Neural progenitor cell (in vitro differentiated cells): ENCODE results near the gene SH3PXD2B. TPM values are rescaled to one million over a fixed set of nuclear protein-coding genes. Genes with fewer than 3 reads are reported as not detected.
"Not testable (repeated sequence)": the region's sequence is repeated elsewhere in the genome, so short reads cannot be mapped to it uniquely, and the experiment has no call there.

Source experiments
- DNase-seq: peaks from one replicate; pipeline ENCODE4 v3.0.0-alpha.2; 2016; ENCODE audit warnings: low spot score
- H2AFZ ChIP-seq: fragments of 200-600 bp; sonication (generic); replicated peaks from 2 replicates; pipeline ENCODE4 v1.6.1; 2016; ENCODE audit warnings: antibody characterized with exemption
- H3F3A ChIP-seq: fragments of 200-600 bp; sonication (generic); 2 replicates; pipeline ENCODE4 v1.6.1; 2016; ENCODE audit warnings: antibody characterized with exemption, low read depth
- H3K27ac ChIP-seq: fragments of 200-600 bp; sonication (generic); 2 replicates; pipeline ENCODE4 v1.5.1; 2016; ENCODE audit warnings: mild to moderate bottlenecking
- H3K27me3 ChIP-seq: fragments of 200-600 bp; sonication (generic); 2 replicates; pipeline ENCODE4 v1.6.1; 2016; ENCODE audit warnings: mild to moderate bottlenecking, moderate library complexity
- H3K36me3 ChIP-seq: fragments of 200-600 bp; sonication (generic); 2 replicates; pipeline ENCODE4 v1.5.1; 2016
- H3K4me1 ChIP-seq: fragments of 200-600 bp; sonication (generic); 2 replicates; pipeline ENCODE4 v1.6.1; 2016; ENCODE audit warnings: mixed run types
- H3K4me2 ChIP-seq: fragments of 200-600 bp; sonication (generic); 2 replicates; pipeline ENCODE4 v1.6.1; 2016
- H3K4me3 ChIP-seq: fragments of 200-600 bp; sonication (generic); 2 replicates; pipeline ENCODE4 v1.5.1; 2016
- H3K79me2 ChIP-seq: fragments of 200-600 bp; sonication (generic); 2 replicates; pipeline ENCODE4 v1.6.1; 2016; ENCODE audit warnings: low read depth
- H3K9ac ChIP-seq: fragments of 200-600 bp; sonication (generic); 2 replicates; pipeline ENCODE4 v1.6.1; 2016
- H3K9me3 ChIP-seq: fragments of 200-600 bp; sonication (generic); 2 replicates; pipeline ENCODE4 v1.5.1; 2016; ENCODE audit warnings: low read depth
- H4K20me1 ChIP-seq: fragments of 200-600 bp; sonication (generic); 2 replicates; pipeline ENCODE4 v1.6.1; 2016; ENCODE audit warnings: low read depth
- H3K27ac Mint-ChIP-seq: 3 replicates; pipeline ENCODE4 v1.8.0; 2021; ENCODE audit warnings: mixed read lengths
- H3K27me3 Mint-ChIP-seq: 2 replicates; pipeline ENCODE4 v1.8.0; 2022; ENCODE audit warnings: low read depth, mild to moderate bottlenecking, inconsistent platforms, moderate library complexity, mixed read lengths; ENCODE audit not compliant: insufficient read depth
- H3K36me3 Mint-ChIP-seq: 3 replicates; pipeline ENCODE4 v1.8.0; 2021; ENCODE audit warnings: mixed read lengths
- H3K4me1 Mint-ChIP-seq: 3 replicates; pipeline ENCODE4 v1.8.0; 2021; ENCODE audit warnings: mixed read lengths
- H3K4me3 Mint-ChIP-seq: 3 replicates; pipeline ENCODE4 v1.8.0; 2021; ENCODE audit warnings: mild to moderate bottlenecking, moderate library complexity, mixed read lengths
- H3K9me3 Mint-ChIP-seq: 3 replicates; pipeline ENCODE4 v1.8.0; 2020; ENCODE audit warnings: mixed read lengths
- EZH2 ChIP-seq: fragments of 200-600 bp; sonication (generic); IDR thresholded peaks from 2 replicates; pipeline ENCODE4 v1.6.1; 2017; ENCODE audit warnings: antibody characterized with exemption, mild to moderate bottlenecking, moderate library complexity
- EZH2phosphoT487 ChIP-seq: fragments of 200-600 bp; sonication (generic); IDR thresholded peaks from 2 replicates; pipeline ENCODE4 v1.6.1; 2017; ENCODE audit warnings: antibody characterized with exemption
- total RNA-seq: library from RNA; depleted of rRNA; stranded (reverse); fragments of >200 nt; gene quantifications from 2 replicates; pipeline ENCODE4 v1.2.3, GENCODE V29; 2015; ENCODE audit warnings: low replicate concordance
- TF ChIP-seq, protein P1 (sequence below): fragments of 200-600 bp; sonication (generic); IDR thresholded peaks from 2 replicates; pipeline ENCODE4 v1.5.1; 2017; ENCODE audit warnings: antibody characterized with exemption, mild to moderate bottlenecking

SH3PXD2B gene
- total RNA-seq, 1 donor from 2014 or later = 27.3 TPM

DNA sequence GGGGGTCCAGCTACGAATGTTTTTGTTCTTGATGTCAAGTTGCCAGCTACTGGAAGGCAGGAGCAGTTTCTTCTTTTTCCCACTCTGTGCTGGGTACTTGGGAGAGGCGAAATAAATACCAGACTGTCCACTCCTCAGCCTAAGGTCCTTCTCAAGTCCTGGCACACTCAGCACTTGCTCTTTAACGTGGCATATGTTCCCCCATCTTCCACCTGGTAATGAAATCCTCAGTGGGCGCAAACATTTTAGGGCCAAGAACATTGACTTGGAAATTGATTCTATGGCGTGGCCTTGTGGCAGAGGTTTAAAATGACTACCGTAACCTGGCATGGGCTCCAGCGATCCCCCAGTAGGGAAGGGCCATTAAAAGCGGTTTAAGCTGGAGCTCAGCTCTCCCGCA lies 119.7 kb downstream of the SH3PXD2B start:
- peaks cover 29% of the 10 kb centered on the region for H3K36me3 Mint-ChIP-seq
- Histone ChIP-seq H3K4me3 (no peak overlapping the region), H3K27ac (no peak overlapping the region), H3K4me2 (no peak overlapping the region), H3K4me1 (no peaks in the 10 kb centered on the region), H3K9me3 (no peaks in the 10 kb centered on the region), H3K27me3 (no peaks in the 10 kb centered on the region), H3K9ac (no peak overlapping the region), H3F3A (no peaks in the 10 kb centered on the region), H3K79me2 (no peaks in the 10 kb centered on the region), H4K20me1 (no peaks in the 10 kb centered on the region), H2AFZ (no peak overlapping the region), H3K36me3 (no peaks in the 10 kb centered on the region)
- H3K9me3 Mint-ChIP-seq = no peaks in the 10 kb centered on the region
- no peak overlapping the region for H3K27ac Mint-ChIP-seq
- H3K4me3 Mint-ChIP-seq = no peak overlapping the region
- TF ChIP-seq EZH2 (no peak), EZH2phosphoT487 (no peak)
- TF ChIP-seq, protein P1, sequence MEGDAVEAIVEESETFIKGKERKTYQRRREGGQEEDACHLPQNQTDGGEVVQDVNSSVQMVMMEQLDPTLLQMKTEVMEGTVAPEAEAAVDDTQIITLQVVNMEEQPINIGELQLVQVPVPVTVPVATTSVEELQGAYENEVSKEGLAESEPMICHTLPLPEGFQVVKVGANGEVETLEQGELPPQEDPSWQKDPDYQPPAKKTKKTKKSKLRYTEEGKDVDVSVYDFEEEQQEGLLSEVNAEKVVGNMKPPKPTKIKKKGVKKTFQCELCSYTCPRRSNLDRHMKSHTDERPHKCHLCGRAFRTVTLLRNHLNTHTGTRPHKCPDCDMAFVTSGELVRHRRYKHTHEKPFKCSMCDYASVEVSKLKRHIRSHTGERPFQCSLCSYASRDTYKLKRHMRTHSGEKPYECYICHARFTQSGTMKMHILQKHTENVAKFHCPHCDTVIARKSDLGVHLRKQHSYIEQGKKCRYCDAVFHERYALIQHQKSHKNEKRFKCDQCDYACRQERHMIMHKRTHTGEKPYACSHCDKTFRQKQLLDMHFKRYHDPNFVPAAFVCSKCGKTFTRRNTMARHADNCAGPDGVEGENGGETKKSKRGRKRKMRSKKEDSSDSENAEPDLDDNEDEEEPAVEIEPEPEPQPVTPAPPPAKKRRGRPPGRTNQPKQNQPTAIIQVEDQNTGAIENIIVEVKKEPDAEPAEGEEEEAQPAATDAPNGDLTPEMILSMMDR = no peak
- DNase-seq = no peak
- peaks cover 3% of the 10 kb centered on the region for H3K27me3 Mint-ChIP-seq
- H3K4me1 Mint-ChIP-seq = peaks cover 3% of the 10 kb centered on the region

DNA sequence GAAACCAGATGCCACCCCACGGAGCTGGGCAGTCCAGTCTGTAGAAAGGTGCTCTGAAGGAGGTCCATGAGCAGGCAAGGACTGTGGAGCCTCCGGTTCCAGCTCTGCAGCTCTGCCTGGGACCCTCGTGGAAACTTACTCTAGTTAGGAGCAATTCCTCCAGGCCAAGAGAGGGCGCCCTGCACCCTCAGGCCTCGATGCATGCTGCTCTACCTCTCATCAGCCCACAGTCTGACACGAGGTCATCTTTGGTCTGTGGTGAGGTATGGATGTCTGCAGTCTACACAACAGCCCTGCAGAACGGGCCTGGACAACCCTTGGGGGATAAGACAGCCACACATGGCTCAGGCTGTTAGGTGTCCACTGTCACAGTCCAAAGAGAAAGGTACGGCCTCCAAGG lies 120.1 kb downstream of the SH3PXD2B start:
- Histone ChIP-seq H3K9me3 (no peaks in the 10 kb centered on the region), H4K20me1 (no peaks in the 10 kb centered on the region), H3K36me3 (no peaks in the 10 kb centered on the region), H2AFZ (no peak overlapping the region), H3K4me1 (no peaks in the 10 kb centered on the region), H3K4me2 (no peak overlapping the region), H3K27me3 (no peaks in the 10 kb centered on the region), H3K27ac (no peak overlapping the region), H3K9ac (no peak overlapping the region), H3K4me3 (no peak overlapping the region), H3K79me2 (no peaks in the 10 kb centered on the region), H3F3A (no peaks in the 10 kb centered on the region)
- Mint-ChIP-seq H3K36me3 (peaks cover 28% of the 10 kb centered on the region), H3K9me3 (no peaks in the 10 kb centered on the region), H3K27ac (no peak overlapping the region), H3K27me3 (peaks cover 4% of the 10 kb centered on the region), H3K4me1 (peaks cover 3% of the 10 kb centered on the region), H3K4me3 (no peak overlapping the region)
- TF ChIP-seq EZH2 (no peak), EZH2phosphoT487 (no peak)
- TF ChIP-seq, protein P1 = no peak
- DNase-seq = no peak

DNA sequence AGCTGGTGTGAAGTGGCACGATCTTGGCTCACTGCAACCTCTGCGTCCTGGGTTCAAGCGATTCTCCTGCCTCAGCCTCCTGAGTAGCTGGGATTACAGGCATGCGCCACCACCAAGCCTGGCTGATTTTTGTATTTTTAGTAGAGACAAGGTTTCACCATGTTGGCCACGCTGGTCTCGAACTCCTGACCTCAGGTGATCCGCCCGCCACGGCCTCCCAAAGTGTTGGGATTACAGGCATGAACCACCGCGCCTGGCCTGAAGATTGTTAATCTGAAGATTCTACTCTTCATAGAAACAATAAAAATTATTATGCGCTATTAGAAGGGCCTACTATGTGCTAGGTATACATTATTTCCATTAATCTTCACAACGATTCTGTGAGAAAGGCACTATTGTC lies 127.4 kb downstream of the SH3PXD2B start:
- H3K4me3 Mint-ChIP-seq, H3K27me3 ChIP-seq, H3K4me2 ChIP-seq, H3K27ac Mint-ChIP-seq, H3K9me3 Mint-ChIP-seq, H3K36me3 Mint-ChIP-seq, H3K4me3 ChIP-seq, H3K36me3 ChIP-seq, H3K9ac ChIP-seq, H3F3A ChIP-seq, H3K27me3 Mint-ChIP-seq, H3K27ac ChIP-seq, H3K4me1 ChIP-seq, H2AFZ ChIP-seq, H4K20me1 ChIP-seq, H3K79me2 ChIP-seq, H3K9me3 ChIP-seq, H3K4me1 Mint-ChIP-seq, DNase-seq: not testable (repeated sequence)

DNA sequence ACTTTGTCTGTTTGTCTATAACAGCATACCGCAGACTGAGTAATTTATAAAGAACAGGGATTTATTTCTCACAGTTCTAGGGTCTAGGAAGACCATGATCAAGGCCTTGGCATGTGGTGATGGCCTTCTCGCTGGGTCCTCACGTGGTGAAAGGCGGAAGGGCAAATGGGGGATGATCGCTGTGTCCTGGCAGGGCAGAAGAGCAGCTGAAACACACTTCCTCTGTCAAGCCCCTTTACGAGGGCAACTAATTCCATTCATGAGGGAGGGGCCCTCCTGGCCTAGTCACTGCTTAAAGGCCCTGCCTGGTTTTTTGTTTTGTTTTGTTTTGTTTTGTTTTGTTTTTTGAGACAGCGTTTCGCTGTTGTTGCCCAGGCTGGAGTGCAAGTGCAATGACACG lies 128.9 kb downstream of the SH3PXD2B start:
- no peaks in the 10 kb centered on the region for H3K36me3 Mint-ChIP-seq
- Histone ChIP-seq H3K4me3 (no peak overlapping the region), H3K79me2 (no peaks in the 10 kb centered on the region), H4K20me1 (no peaks in the 10 kb centered on the region), H3K27ac (no peak overlapping the region), H3K9me3 (no peaks in the 10 kb centered on the region), H3K27me3 (no peaks in the 10 kb centered on the region), H3K36me3 (no peaks in the 10 kb centered on the region), H2AFZ (no peak overlapping the region), H3K4me1 (no peaks in the 10 kb centered on the region), H3K9ac (no peak overlapping the region), H3F3A (no peaks in the 10 kb centered on the region), H3K4me2 (no peak overlapping the region)
- H3K27ac Mint-ChIP-seq = no peak overlapping the region
- H3K4me3 Mint-ChIP-seq = no peak overlapping the region
- DNase-seq = no peak
- TF ChIP-seq EZH2 (no peak), EZH2phosphoT487 (no peak)
- TF ChIP-seq, protein P1 = no peak
- peaks cover 2% of the 10 kb centered on the region for H3K9me3 Mint-ChIP-seq
- H3K27me3 Mint-ChIP-seq = peaks cover 2% of the 10 kb centered on the region
- H3K4me1 Mint-ChIP-seq = peaks cover 2% of the 10 kb centered on the region
